SU-DHL-6 (cell line): ENCODE results near the gene ETV1.

Experiments used
- EZH2phosphoT487 ChIP-seq: fragments of 200-600 bp; sonication (generic), shearing (Covaris generic); conservative IDR thresholded peaks from 2 replicates; pipeline ENCODE4 v1.6.1; 2018; ENCODE audit warnings: mild to moderate bottlenecking, antibody characterized with exemption, low read length, moderate library complexity, mixed read lengths
- TF ChIP-seq, protein P1 (sequence below): fragments of 200-600 bp; sonication (generic); IDR thresholded peaks from one replicate; pipeline ENCODE4 v1.5.1; 2017; ENCODE audit warnings: antibody characterized with exemption, mild to moderate bottlenecking, low read length, moderate library complexity; ENCODE audit not compliant: insufficient read depth, poor library complexity, severe bottlenecking

DNA sequence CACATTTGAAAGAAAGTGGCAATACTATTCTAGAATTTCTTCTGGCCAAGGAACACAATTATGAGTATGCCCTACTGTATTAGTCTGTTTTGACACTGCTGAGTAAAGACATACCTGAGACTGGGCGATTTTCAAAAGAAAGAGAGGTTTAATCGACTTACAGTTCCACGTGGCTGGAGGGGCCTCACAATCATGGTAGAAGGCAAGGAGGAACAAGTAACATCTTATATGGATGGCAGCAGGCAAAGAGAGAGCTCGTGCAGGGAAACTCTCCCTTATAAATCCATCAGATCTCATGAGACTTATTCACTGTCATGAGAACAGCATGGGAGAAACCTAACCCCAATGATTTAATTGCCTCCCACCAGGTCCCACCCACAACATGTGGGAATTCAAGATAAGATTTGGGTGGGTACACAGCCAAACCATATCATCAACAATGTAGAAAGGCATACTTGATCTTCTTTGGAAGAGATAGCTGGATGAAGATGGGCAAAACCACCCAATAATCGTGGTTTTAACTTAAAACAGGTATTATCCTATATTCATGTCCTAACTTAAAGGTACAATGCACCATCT lies 113.9 kb downstream of the ETV1 start:
- TF ChIP-seq, protein P1, sequence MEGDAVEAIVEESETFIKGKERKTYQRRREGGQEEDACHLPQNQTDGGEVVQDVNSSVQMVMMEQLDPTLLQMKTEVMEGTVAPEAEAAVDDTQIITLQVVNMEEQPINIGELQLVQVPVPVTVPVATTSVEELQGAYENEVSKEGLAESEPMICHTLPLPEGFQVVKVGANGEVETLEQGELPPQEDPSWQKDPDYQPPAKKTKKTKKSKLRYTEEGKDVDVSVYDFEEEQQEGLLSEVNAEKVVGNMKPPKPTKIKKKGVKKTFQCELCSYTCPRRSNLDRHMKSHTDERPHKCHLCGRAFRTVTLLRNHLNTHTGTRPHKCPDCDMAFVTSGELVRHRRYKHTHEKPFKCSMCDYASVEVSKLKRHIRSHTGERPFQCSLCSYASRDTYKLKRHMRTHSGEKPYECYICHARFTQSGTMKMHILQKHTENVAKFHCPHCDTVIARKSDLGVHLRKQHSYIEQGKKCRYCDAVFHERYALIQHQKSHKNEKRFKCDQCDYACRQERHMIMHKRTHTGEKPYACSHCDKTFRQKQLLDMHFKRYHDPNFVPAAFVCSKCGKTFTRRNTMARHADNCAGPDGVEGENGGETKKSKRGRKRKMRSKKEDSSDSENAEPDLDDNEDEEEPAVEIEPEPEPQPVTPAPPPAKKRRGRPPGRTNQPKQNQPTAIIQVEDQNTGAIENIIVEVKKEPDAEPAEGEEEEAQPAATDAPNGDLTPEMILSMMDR, result no peak
- no peak for TF ChIP-seq EZH2phosphoT487
